ENCODE measurements around the gene ECM2. TPM values are rescaled to one million over a fixed set of nuclear protein-coding genes. Genes with fewer than 3 reads are reported as not detected.

The ECM2 gene
- total and polyA plus RNA-seq, 2 of the 8 experiments (the other 6 are each of a cell fraction or from before 2014, with no cell fraction given) = not detected

DNA sequence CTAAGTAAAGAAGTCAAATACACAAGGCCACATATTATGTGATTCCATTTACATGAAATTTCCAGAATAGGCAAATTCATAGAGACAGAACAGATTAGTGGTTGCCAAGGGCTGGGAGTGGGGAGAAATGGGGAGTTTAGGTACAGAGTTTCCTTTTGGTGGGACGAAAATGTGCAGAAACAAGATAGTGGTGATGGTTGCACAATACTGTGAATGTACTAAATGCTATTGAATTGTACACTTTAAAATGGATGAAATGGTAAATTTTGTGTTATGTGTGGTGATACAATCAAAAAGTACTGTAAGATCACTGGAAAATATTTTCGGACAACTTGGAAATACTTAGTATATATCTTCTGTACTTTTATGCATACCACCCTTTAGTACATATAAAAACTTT is 15.0 kb downstream of the ECM2 start:
- Histone ChIP-seq H2AK5ac (ENCODE audit: low read depth, low read length) (no peak overlapping the region), H3K4me3 (ENCODE audit: extremely low read depth in 1 of 4, insufficient read depth in 2 of 4, low read depth in 3 of 4, low read length in 4 of 4) (no peak overlapping the region), H2BK5ac (ENCODE audit: low read depth, low read length) (no peak overlapping the region), H4K8ac (ENCODE audit: extremely low read depth, insufficient read depth, low read length) (no peak overlapping the region), H3K4me2 (ENCODE audit: insufficient read depth in 1 of 2, low read depth in 2 of 2, low read length in 2 of 2) (no peak overlapping the region), H3K23me2 (ENCODE audit: low read depth, low read length) (no peaks in the 10 kb centered on the region), H4K5ac (ENCODE audit: insufficient read length, low read depth, low read length) (no peak overlapping the region), H3K56ac (replicated peaks; ENCODE audit: insufficient read length, low read depth, low read length) (no peak overlapping the region), H3K27me3 (replicated peaks in 1 of 4; ENCODE audit: control insufficient read depth in 3 of 4, extremely low read depth in 1 of 4, insufficient read depth in 3 of 4, low read length in 3 of 4) (no peaks in the 10 kb centered on the region), H3K23ac (ENCODE audit: insufficient read length) (no peak overlapping the region), H3K36me3 (ENCODE audit: control insufficient read depth in 2 of 4, insufficient read depth in 4 of 4, low read length in 3 of 4) (no peaks in the 10 kb centered on the region), H2BK120ac (replicated peaks; ENCODE audit: low read depth, low read length) (no peak overlapping the region), H2AFZ (ENCODE audit: low read length) (no peak overlapping the region), H3K9ac (replicated peaks in 1 of 4; ENCODE audit: extremely low read depth in 1 of 4, low read depth in 3 of 4, low read length in 3 of 4) (no peak overlapping the region), H2BK12ac (ENCODE audit: low read depth, low read length) (no peak overlapping the region), H2BK20ac (ENCODE audit: low read length) (no peak overlapping the region), H3K79me2 (ENCODE audit: control insufficient read depth in 1 of 2, insufficient read depth in 2 of 2, low read length in 2 of 2) (no peaks in the 10 kb centered on the region), H3K9me3 (ENCODE audit: insufficient read depth in 2 of 2, low read depth in 1 of 2, low read length in 1 of 2) (no peaks in the 10 kb centered on the region), H4K20me1 (replicated peaks in 1 of 2; ENCODE audit: control insufficient read depth in 1 of 2, insufficient read depth in 2 of 2, low read length in 2 of 2) (no peaks in the 10 kb centered on the region), H3K4ac (replicated peaks; ENCODE audit: insufficient read length, low read depth, low read length) (no peak overlapping the region), H3K14ac (ENCODE audit: insufficient read length) (no peak overlapping the region), H4K91ac (replicated peaks; ENCODE audit: insufficient read length, low read length) (no peak overlapping the region), H3K79me1 (ENCODE audit: low read depth, low read length) (no peaks in the 10 kb centered on the region), H2BK15ac (ENCODE audit: low read length) (no peak overlapping the region), H3K18ac (ENCODE audit: extremely low read depth, low read length) (no peak overlapping the region), H3K27ac (ENCODE audit: low read depth, low read length) (no peak overlapping the region), H3K4me1 (replicated peaks in 1 of 4; ENCODE audit: control insufficient read depth in 3 of 4, insufficient read depth in 4 of 4, low read length in 3 of 4) (no peaks in the 10 kb centered on the region)
- ChIA-PET CTCF (ENCODE audit: partially characterized antibody) (no interaction called here), POLR2A (ENCODE audit: partially characterized antibody) (no interaction called here)
- WGBS, 2 experiments (ENCODE audit: extremely low coverage in 1 of 2, insufficient coverage in 1 of 2, insufficient read length in 1 of 2, insufficient replicate concordance in 2 of 2, low coverage in 1 of 2, low lambda C conversion rate in 2 of 2, missing lambda C conversion rate in 1 of 2) = 91% methylated on average over 2 of the region's 2 CpGs; no CpG with 5 or more reads in 1 of the 2 experiments
- DNase-seq (ENCODE audit: low read depth in 1 of 2, low spot score in 2 of 2) (no peak), FAIRE-seq (no peak)
- no peak for TF ChIP-seq BCL11A (IDR thresholded peaks at IDR 0.05; ENCODE audit: low read depth in 2 of 2, low read length in 2 of 2)
- TF ChIP-seq SP2 (IDR thresholded peaks at IDR 0.05; ENCODE audit: low read length) = no peak
- no peak for TF ChIP-seq SIN3A (conservative IDR thresholded peaks at IDR 0.05 in 1 of 2, IDR thresholded peaks at IDR 0.05 in 1 of 2; ENCODE audit: low read depth in 1 of 2, low read length in 2 of 2)
- no peak for TF ChIP-seq PHF8 (conservative IDR thresholded peaks at IDR 0.05; ENCODE audit: low read depth, low read length)
- no peak for TF ChIP-seq POLR2A (IDR thresholded peaks at IDR 0.05; ENCODE audit: control extremely low read depth in 1 of 2, low read depth in 2 of 2, low read length in 2 of 2)
- TF ChIP-seq CTBP2 (IDR thresholded peaks at IDR 0.05; ENCODE audit: borderline replicate concordance, insufficient read depth, insufficient read length, low read length) = no peak
- no peak for TF ChIP-seq SIX5 (IDR thresholded peaks at IDR 0.05; ENCODE audit: low read depth, low read length)
- TF ChIP-seq, protein P1, sequence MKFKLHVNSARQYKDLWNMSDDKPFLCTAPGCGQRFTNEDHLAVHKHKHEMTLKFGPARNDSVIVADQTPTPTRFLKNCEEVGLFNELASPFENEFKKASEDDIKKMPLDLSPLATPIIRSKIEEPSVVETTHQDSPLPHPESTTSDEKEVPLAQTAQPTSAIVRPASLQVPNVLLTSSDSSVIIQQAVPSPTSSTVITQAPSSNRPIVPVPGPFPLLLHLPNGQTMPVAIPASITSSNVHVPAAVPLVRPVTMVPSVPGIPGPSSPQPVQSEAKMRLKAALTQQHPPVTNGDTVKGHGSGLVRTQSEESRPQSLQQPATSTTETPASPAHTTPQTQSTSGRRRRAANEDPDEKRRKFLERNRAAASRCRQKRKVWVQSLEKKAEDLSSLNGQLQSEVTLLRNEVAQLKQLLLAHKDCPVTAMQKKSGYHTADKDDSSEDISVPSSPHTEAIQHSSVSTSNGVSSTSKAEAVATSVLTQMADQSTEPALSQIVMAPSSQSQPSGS (IDR thresholded peaks at IDR 0.05; ENCODE audit: low read length) = no peak
- TF ChIP-seq KDM1A (IDR thresholded peaks at IDR 0.05; ENCODE audit: borderline replicate concordance, low read length) = no peak
- TF ChIP-seq HDAC6 (IDR thresholded peaks at IDR 0.05; ENCODE audit: low read depth, low read length) = no peak
- no peak for TF ChIP-seq NRF1 (IDR thresholded peaks at IDR 0.05; ENCODE audit: low read depth, low read length)
- no peak for TF ChIP-seq NANOG (IDR thresholded peaks at IDR 0.05; ENCODE audit: insufficient read depth, low read depth, low read length, poor library complexity, severe bottlenecking)
- TF ChIP-seq SP1 (IDR thresholded peaks at IDR 0.05; ENCODE audit: low read depth, low read length) = no peak
- TF ChIP-seq GTF2F1 (IDR thresholded peaks at IDR 0.05; ENCODE audit: borderline replicate concordance, low read depth, low read length) = no peak
